GM18907 (cell line): ENCODE results near the gene ASMTL.
"Not testable (repeated sequence)": the region's sequence is repeated elsewhere in the genome, so short reads cannot be mapped to it uniquely, and the experiment has no call there.

Experiments used
- ATAC-seq: cut with Tn5 transposase; IDR thresholded peaks from one replicate; pipeline ENCODE4 v1.9.1; 2021; ENCODE audit warnings: mild to moderate bottlenecking, moderate library complexity; ENCODE audit not compliant: unreplicated experiment

ASMTL gene

GRCh38 chrX:1435241-1435895, 17.3 kb downstream of the ASMTL start:
- ATAC-seq, result no peak

GRCh38 chrX:1434871-1435240, 17.9 kb downstream of the ASMTL start:
- no peak for ATAC-seq

- ATAC-seq, result no peak
These were observed 18.9 kb downstream of the ASMTL start for GRCh38 chrX:1433646-1434357.

- ATAC-seq, result no peak
These were observed 22.3 kb downstream of the ASMTL start for GRCh38 chrX:1430451-1430850.

- no peak for ATAC-seq
These were observed 25.0 kb downstream of the ASMTL start for GRCh38 chrX:1427756-1428155.

- not testable (repeated sequence) for ATAC-seq
These were observed 26.4 kb downstream of the ASMTL start for GRCh38 chrX:1426321-1426720.

- no peak for ATAC-seq
These were observed 27.3 kb downstream of the ASMTL start for GRCh38 chrX:1425381-1425780.

GRCh38 chrX:1424147-1424851, 28.4 kb downstream of the ASMTL start:
- ATAC-seq, result no peak

GRCh38 chrX:1423215-1423614, 29.5 kb downstream of the ASMTL start:
- no peak for ATAC-seq

- no peak for ATAC-seq
These were observed 30.6 kb downstream of the ASMTL start for GRCh38 chrX:1422135-1422465.

- no peak for ATAC-seq
These were observed 31.1 kb downstream of the ASMTL start for GRCh38 chrX:1421433-1422134.

GRCh38 chrX:1420371-1420770, 32.3 kb downstream of the ASMTL start:
- ATAC-seq, result no peak

GRCh38 chrX:1419545-1420355, 33.0 kb downstream of the ASMTL start:
- no peak for ATAC-seq

GRCh38 chrX:1418901-1419544, 33.7 kb downstream of the ASMTL start:
- no peak for ATAC-seq

- ATAC-seq, result no peak
These were observed 34.6 kb downstream of the ASMTL start for GRCh38 chrX:1417921-1418771.

- ATAC-seq, result no peak
These were observed 35.5 kb downstream of the ASMTL start for GRCh38 chrX:1416965-1417760.

GRCh38 chrX:1416327-1416784, 36.4 kb downstream of the ASMTL start:
- ATAC-seq, result no peak

- no peak for ATAC-seq
These were observed 40.1 kb downstream of the ASMTL start for GRCh38 chrX:1412551-1413161.
